HUES6 (cell line): ENCODE measurements around the gene CDC14C.
"Not testable (repeated sequence)": the region's sequence is repeated elsewhere in the genome, so short reads cannot be mapped to it uniquely, and the experiment has no call there.

Experiments
- H3K27ac ChIP-seq: 2 replicates; pipeline ENCODE4 v1.7.0; 2013; ENCODE audit warnings: low read depth, mild to moderate bottlenecking, low read length, inconsistent platforms
- H3K27me3 ChIP-seq: 2 replicates; pipeline ENCODE4 v1.6.1; 2013; ENCODE audit warnings: low read length; ENCODE audit not compliant: control insufficient read depth, insufficient read depth
- H3K36me3 ChIP-seq: 2 replicates; pipeline ENCODE4 v1.6.1; 2013; ENCODE audit warnings: low read length; ENCODE audit not compliant: control insufficient read depth, insufficient read depth
- H3K4me1 ChIP-seq: 2 replicates; pipeline ENCODE4 v1.6.1; 2013; ENCODE audit warnings: low read length; ENCODE audit not compliant: control insufficient read depth, insufficient read depth
- H3K4me3 ChIP-seq: 2 replicates; pipeline ENCODE4 v1.5.1; 2013; ENCODE audit warnings: low read depth, low read length
- H3K9ac ChIP-seq: one replicate; pipeline ENCODE4 v1.6.1; 2013; ENCODE audit warnings: mild to moderate bottlenecking, low read length
- H3K9me3 ChIP-seq: 2 replicates; pipeline ENCODE4 v1.6.1; 2013; ENCODE audit warnings: low read depth, low read length; ENCODE audit not compliant: control insufficient read depth, insufficient read depth

CDC14C gene

DNA sequence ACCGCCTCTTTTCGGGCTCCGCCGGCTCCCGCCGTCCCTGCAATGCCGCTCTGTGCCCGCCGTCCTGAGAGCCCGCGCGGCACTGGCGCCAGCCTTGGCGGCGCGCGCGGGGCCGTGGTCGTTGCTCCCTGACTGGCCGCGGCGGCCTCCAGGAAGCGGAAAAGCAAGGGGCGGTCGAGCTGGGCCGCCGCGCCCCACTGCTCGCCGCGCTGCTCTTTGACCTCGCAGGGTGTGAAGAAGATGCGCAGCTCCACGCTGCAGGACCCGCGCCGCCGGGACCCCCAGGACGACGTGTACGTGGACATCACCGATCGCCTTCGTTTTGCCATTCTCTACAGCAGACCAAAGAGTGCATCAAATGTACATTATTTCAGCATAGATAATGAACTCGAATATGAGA, at the start of gene CDC14C:
TSS of gene CDC14C (plus strand) at position 115 of the 400 bp plus-strand sequence. CDS start at position 241, 126 bp downstream.
- no peak within 1 kb of the TSS for H3K27ac ChIP-seq
- H3K4me1 ChIP-seq = no peaks in the 10 kb centered on the region
- no peaks in the 10 kb centered on the region for H3K27me3 ChIP-seq
- H3K9me3 ChIP-seq = peaks cover 5% of the 10 kb centered on the region; the same call in 1 of the 2 replicates
- no peak within 1 kb of the TSS for H3K9ac ChIP-seq
- no peak within 1 kb of the TSS for H3K4me3 ChIP-seq
- H3K36me3 ChIP-seq = no peaks in the 10 kb centered on the region

DNA sequence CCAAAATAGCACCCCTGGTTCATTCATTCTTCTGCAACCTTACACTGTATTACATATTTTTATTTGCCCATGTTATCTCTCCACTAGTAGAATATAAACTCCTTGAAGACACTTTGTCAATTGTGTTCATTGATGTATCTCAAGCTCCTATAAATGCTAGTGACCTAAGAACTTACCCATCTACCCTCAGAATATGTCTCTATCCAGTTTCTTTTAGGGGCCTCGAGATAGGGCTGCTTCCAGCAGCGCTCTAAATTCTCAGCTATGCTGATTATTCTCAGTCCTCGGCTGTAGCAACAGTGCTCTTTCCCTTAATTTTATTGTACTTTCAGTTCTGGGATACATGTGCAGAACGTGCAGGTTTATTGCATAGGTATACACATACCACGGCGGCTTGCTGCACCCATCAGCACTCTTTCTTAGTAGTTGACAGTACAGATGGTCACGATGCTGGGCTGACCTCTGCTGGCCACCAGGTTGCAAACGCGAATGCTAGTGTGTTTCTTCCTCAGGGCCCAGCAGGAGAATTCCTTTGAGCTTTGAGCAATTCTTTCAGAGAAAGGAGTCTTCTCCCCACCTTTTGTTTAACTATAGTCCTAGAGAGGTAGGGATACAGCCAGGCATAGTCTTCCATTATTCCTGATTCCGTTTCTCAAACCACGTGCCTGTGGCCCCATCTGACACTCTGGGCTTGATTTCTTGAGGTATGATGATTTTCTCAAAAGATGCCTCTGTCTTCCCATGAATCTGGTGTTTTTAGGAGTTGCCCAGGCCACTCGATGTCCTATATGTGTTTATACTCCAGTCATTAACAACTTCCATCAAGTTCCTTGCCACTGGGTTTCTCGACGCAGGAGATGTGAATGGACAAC, 49.1 kb upstream of the CDC14C start:
- no peaks in the 10 kb centered on the region for H3K36me3 ChIP-seq
- H3K27ac ChIP-seq = no peak overlapping the region
- H3K4me3 ChIP-seq = no peak overlapping the region
- no peak overlapping the region for H3K9ac ChIP-seq
- H3K27me3 ChIP-seq = no peaks in the 10 kb centered on the region
- no peaks in the 10 kb centered on the region for H3K9me3 ChIP-seq
- H3K4me1 ChIP-seq = no peaks in the 10 kb centered on the region

DNA sequence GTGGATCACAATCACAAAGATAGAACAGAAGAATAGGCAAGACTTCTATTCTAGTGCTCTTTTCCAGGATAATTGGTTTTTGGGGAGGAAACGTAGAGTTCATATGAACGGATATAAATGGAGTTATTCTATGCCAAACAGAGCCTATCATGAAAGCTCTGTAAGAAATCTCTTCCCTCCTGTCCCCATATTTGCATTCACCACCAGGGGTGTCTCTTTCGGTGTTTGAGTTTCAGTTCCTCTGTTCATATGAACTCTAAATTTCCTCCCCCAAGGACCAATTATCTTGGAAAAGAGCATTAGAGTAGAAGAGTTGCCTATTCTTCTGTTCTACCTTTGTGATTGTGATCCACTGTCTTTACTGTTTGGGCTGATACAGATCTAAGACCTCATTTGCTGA, 48.3 kb upstream of the CDC14C start:
- no peak overlapping the region for H3K27ac ChIP-seq
- H3K36me3 ChIP-seq = no peaks in the 10 kb centered on the region
- no peaks in the 10 kb centered on the region for H3K9me3 ChIP-seq
- H3K4me1 ChIP-seq = no peaks in the 10 kb centered on the region
- no peaks in the 10 kb centered on the region for H3K27me3 ChIP-seq
- no peak overlapping the region for H3K4me3 ChIP-seq
- no peak overlapping the region for H3K9ac ChIP-seq

DNA sequence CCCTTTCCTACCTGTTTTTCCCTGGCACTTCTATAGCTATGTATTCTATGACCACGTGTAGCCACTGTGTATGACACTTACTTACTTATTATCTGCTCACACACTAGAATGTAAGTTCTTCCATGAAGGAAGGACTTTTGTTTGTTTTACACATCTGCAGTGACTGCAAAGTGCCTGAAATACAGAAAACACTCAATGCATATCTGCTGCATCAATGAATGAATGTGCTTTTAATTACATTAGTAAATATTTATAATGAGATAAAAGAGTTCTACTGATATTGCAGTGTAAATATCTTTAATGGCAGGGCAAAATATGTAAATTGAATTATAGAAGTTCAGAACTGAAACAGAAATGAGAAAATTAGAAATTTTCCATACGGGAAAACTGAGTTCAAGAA, 43.5 kb upstream of the CDC14C start:
- Histone ChIP-seq H3K4me3 (no peak overlapping the region), H3K9me3 (no peaks in the 10 kb centered on the region), H3K27me3 (no peaks in the 10 kb centered on the region), H3K27ac (no peak overlapping the region), H3K36me3 (no peaks in the 10 kb centered on the region), H3K4me1 (no peaks in the 10 kb centered on the region), H3K9ac (no peak overlapping the region)

DNA sequence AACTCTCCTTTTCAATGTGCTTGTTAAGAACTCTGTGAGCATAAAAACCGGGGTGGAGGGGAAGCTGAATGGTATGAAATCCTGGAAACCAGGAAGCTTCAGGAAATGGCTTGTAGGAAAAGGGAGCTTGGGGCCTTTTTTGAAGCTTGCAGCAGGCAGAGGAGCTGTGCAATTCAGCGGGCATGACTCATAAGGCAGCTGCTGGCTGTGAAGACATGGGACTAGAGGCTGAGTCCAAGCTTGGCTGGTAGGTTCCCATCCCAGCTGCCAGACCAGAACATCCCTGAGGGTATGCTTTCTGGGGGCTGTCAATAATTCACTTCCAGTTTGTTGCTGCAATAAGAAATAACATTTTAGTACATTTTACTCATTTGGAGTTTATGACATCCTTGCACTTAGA, 36.8 kb upstream of the CDC14C start:
- Histone ChIP-seq H3K36me3 (no peaks in the 10 kb centered on the region), H3K27me3 (no peaks in the 10 kb centered on the region), H3K4me3 (no peak overlapping the region), H3K9me3 (peaks cover 13% of the 10 kb centered on the region; the same call in 1 of the 2 replicates), H3K27ac (no peak overlapping the region), H3K9ac (no peak overlapping the region), H3K4me1 (no peaks in the 10 kb centered on the region)

DNA sequence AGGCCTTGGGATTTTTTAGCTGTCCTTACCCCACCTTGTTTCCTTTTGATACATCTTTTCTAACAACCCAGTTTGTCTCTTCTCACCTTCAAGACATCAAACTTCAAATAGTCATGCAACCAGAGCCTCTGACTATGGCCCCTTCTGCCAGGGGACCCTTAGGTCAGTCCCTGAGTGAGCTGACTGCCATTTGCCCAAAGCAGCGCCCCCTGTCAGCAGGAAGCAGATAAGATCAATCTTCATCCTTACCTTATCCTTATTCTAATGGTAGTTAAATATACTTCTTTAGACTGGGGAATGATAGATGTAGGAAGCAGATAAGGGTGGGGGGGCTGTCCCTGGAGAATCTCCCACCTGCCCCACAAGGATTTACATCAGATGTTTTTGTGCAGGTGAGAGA, 29.8 kb upstream of the CDC14C start:
- H3K4me1 ChIP-seq = no peaks in the 10 kb centered on the region
- no peaks in the 10 kb centered on the region for H3K27me3 ChIP-seq
- H3K4me3 ChIP-seq = no peak overlapping the region
- no peak overlapping the region for H3K9ac ChIP-seq
- H3K36me3 ChIP-seq = no peaks in the 10 kb centered on the region
- H3K27ac ChIP-seq = no peak overlapping the region
- peaks cover 32% of the 10 kb centered on the region; the same call in 1 of the 2 replicates for H3K9me3 ChIP-seq

DNA sequence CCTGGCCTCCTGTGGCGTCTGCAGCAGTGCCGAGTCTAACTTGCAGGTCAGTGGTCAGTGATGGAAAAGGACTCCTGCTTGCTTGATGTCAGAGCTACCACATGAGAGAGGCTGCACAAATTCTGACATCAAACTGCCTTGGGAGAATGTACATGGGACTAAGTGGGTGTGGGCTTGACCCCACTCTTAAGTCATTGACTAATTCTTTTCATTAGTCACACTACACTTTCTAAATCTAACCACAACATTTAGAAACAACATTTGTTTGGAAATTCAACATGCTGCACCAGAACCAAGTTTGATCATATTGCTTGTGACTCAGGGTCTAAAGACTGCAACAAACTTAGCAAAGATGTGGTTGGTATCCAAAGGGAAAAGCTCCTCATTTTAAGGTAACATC, 24.4 kb upstream of the CDC14C start:
- Histone ChIP-seq H3K27ac (no peak overlapping the region), H3K9me3 (0 out of 2 replicates have a peak, but pooled peaks cover 2% of the 10 kb centered on the region), H3K4me3 (no peak overlapping the region), H3K4me1 (no peaks in the 10 kb centered on the region), H3K36me3 (no peaks in the 10 kb centered on the region), H3K27me3 (no peaks in the 10 kb centered on the region), H3K9ac (no peak overlapping the region)

DNA sequence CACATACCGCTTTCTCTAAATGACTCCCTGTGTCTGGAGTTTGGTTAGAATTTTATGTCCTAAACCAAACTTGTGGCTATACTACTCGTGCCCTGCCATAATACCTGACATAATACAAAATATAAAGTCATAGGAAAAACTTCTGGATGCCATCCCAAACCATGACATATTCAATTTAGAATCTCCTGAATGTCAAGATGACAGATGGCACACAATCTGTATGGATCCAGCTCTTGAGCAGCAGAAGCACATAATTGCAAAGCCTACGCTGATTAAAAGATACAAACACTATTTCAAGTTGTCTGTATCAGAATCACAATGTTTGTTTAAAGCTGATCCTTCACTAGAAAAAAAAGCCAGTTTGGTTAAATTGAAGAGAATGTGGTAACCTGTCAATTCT, 22.4 kb upstream of the CDC14C start:
- Histone ChIP-seq H3K27ac (no peak overlapping the region), H3K4me1 (no peaks in the 10 kb centered on the region), H3K9me3 (no peaks in the 10 kb centered on the region)

DNA sequence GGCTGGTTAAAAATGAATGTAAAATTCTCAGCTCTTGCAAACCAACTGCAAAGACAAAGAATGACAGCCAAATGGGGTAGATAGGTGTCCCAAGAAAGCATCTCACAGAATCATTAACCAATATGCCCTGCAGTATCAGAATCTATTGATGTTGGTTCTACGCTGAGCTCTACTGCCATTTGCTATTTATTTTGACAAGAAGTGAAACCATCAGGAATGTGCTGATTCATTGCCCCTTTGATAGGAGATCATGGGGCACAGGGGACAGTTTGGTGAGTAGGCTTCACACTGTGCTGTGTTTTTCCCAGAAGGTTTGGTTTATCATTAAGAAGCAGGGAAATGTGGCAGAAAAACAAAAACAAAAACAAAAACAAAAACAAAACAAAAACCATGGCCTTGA, 19.4 kb upstream of the CDC14C start:
- H3K9me3 ChIP-seq = no peaks in the 10 kb centered on the region
- no peak overlapping the region; the same call in 1 of the 2 replicates for H3K27ac ChIP-seq
- no peaks in the 10 kb centered on the region for H3K27me3 ChIP-seq
- H3K9ac ChIP-seq = no peak overlapping the region
- no peaks in the 10 kb centered on the region for H3K36me3 ChIP-seq
- no peaks in the 10 kb centered on the region for H3K4me1 ChIP-seq
- H3K4me3 ChIP-seq = no peak overlapping the region

More for the DNA sequence above, 22.4 kb upstream of the CDC14C start:
- H3K27me3 ChIP-seq = no peaks in the 10 kb centered on the region
- H3K9ac ChIP-seq = no peak overlapping the region
- H3K4me3 ChIP-seq = no peak overlapping the region
- H3K36me3 ChIP-seq = no peaks in the 10 kb centered on the region

DNA sequence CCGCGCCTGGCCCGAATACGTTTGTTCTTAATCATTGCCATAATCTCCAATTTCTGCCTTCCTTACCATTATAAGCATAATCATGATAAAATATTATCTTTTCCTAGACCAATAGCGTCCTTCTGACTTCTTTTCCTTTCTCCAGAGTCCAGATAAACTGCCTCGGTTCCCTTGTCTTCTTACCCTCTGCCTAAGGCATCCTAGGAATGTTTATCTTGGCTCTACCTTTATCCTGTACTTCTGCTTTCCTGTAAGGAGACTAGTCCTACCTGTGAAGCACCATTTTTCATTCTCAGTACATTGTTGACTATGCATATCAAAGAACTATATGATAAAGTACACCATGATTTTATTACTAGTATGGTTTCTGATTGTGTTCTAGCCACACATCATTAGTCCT, 18.7 kb upstream of the CDC14C start:
- not testable (repeated sequence) for H3K9ac ChIP-seq, H3K36me3 ChIP-seq, H3K4me3 ChIP-seq, H3K27me3 ChIP-seq, H3K9me3 ChIP-seq, H3K4me1 ChIP-seq, H3K27ac ChIP-seq

DNA sequence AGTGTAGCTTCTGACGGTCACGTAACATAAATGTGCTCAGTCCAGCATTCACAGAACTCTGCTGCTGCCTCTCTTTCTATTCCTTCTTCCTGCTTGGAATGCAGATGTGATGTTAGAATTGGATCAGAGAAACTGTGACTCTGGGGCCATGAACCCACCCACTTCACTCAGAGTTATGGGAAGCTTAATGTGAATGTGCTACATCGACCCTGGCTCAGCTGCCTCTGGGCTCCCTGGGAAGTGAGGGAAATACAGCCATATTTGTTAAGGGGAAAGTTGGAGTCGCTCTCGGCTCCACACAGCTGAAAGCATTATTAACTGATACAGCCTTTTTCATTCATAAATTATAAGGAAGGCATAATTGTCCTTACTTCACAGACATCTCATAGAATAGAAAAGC, 14.5 kb upstream of the CDC14C start:
- not testable (repeated sequence) for H3K36me3 ChIP-seq, H3K27ac ChIP-seq, H3K4me3 ChIP-seq, H3K27me3 ChIP-seq, H3K9ac ChIP-seq, H3K4me1 ChIP-seq, H3K9me3 ChIP-seq
